ENCODE data around the gene ARHGAP22.

- TF ChIP-seq CTCF (IDR thresholded peaks at IDR 0.05) (no peak), POLR2A (IDR thresholded peaks at IDR 0.05) (no peak), POLR2AphosphoS5 (IDR thresholded peaks at IDR 0.05) (no peak)
Measured at GRCh38 chr10:48458662-48459048, 146.2 kb downstream of the ARHGAP22 start.
